Heart left ventricle (tissue), 13 donors: ENCODE data around the gene BMX.

Source experiments
- CTCF ChIP-seq, 12 donors: fragments of 200-600 bp; sonication (generic) in 4 of 12; IDR thresholded peaks; one replicate each; pipeline versions ENCODE4 v1.5.0 to v1.8.0; 2018 to 2022; ENCODE audit warnings: antibody characterized with exemption in 12 of 12, mild to moderate bottlenecking in 5 of 12
- POLR2A ChIP-seq, 2 donors: fragments of 450-650 bp; IDR thresholded peaks; one replicate each; pipeline ENCODE4 v1.6.1; 2017; ENCODE audit warnings: antibody characterized with exemption in 2 of 2, mild to moderate bottlenecking in 2 of 2, moderate library complexity in 2 of 2
- donor health status: ischemic (EF 13 %, LVEDD 7.1; RV severe dilation, severe dysfunction).
- donor health status: DM: no; HTN: yes; CAD: no.
- donor health status: DM: no; HTN: no; CAD: no.
- donor health status: ischemic (EF 25% LVEDD 6.9; RV normal size, moderate dysfunction).
- donor health status: ischemic (EF 25% LVEDD 5.7; RV mildly dilated, moderate dysfunction).
- donor health status: ischemic (EF 35%, LVEDD 5.7; RV mildly dilated, moderate dysfunction).
- donor health status: nonischemic (EF 11% LVEDD 7.7; RV severe dilation, severe dysfunction).
- donor health status: DM: yes; HTN: yes; CAD: no.
- donor health status: PGD.
- donor health status: ischemic (EF 29% LVEDD 5.4; RV normal size, mild dysfunction).
- donor health status: nonischemic (EF 23%, LVEDD 6.1; RV moderate dilation, normal function).

- TF ChIP-seq CTCF (IDR thresholded peaks at IDR 0.05) (no peak), POLR2A (IDR thresholded peaks at IDR 0.05) (no peak)
Observed at GRCh38 chrX:15567267-15567666, 66.7 kb downstream of the BMX start.
